CD4-positive, alpha-beta T cell treated with Interleukin-17A for 1 hour (primary cell): Measurements from ENCODE around the gene SORCS2.

Experiments
- DNase-seq: peaks from one replicate; pipeline ENCODE4 v3.0.0-alpha.2; 2020

Gene SORCS2

DNA sequence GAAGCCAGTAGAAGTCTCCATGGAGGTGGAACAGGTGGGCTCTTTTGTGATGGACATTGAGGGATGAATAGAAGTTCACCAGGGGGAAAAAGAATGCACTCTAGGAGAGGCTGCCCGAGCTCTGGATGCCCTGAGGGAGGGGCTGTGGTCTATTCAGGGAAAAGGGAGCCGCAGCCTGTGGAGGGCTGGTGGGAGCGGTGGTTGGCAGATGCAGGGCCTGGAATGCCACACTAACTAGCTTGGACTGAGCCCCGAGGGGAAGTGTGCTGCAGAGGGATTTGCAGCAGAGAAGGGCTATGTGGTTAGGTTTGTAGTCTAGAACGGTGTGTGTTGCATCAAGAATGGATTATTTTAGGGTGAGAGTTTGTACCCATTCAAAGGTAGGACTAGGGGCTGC, 271.9 kb downstream of the SORCS2 start:
- DNase-seq = no peak

DNA sequence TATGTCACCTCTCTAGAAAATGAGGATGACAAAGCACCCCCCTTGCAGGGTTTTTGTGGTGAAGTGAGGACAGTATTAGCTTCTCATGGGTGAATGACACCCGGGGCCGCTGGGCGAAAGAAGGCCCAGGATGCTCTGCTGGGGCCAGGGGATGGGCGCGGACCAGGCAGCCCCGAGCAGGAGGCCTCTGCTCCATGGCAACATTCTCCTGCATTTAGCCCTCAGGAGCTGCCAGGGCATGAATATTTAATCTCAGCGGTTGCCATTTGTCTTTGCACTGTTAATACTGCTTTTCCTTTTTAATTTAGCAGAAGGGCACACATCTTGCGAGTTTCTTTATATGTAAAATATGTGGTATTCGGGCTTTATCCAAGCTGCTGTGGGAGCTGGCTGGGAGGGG, 272.7 kb downstream of the SORCS2 start:
- DNase-seq = no peak

DNA sequence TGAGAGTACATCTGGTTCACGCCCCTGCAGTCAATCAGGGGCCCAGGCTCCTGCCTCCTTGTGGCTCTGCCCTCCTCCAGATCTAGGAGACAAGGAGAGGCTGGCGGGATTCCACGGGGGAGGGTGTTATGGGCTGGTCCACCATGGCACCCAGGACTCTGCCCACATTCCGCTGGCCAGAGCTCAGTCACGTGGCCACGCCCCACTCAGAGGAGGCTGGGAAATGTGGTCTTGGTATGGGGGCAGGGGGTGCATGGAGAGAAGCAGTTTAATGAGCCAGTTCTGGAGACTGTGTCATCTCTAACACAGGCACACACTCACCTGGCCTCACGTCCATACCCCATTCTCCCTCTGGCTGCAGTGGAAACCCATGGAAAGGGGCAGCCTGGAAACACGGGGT, 273.9 kb downstream of the SORCS2 start:
- no peak for DNase-seq

DNA sequence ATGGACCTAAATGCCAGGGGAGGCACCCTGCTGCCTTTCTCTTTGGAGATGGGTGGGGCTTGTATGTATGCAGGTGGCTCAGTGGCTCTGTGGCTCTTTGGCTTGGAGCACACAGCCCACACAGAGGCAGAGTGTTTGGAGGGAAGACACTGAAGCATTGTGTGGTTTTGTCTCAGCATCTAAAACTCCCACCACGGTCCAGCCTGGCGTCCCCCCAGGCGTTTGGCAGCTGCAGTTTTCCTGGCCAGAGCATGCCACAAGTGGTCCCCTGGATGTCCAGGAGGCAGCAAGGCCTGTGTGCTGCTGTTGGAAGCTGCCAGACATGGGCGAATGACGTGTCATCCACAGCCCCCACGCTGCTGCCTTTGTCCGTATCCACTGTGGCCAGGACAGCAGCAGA, 274.6 kb downstream of the SORCS2 start:
- no peak for DNase-seq

DNA sequence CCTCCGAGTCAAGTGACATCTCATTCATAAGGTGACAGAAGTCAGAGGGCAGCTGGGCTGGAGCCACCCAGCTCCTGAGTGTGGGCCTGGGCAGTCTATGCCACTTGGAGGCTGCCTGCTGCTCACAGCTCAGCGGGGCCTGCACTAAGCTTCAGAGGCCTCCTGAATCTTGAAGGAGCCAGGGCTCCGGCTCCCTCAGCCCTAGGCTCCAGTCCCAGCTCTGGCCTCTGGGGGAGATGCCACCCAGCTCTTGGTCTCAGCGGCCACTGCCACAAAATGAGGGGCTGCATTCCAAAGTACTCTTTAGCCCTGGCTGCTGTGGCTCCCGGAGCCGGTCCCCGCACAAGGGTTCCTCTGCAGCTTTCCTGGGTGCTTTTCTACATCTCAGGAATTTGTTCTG, 275.1 kb downstream of the SORCS2 start:
- no peak for DNase-seq

DNA sequence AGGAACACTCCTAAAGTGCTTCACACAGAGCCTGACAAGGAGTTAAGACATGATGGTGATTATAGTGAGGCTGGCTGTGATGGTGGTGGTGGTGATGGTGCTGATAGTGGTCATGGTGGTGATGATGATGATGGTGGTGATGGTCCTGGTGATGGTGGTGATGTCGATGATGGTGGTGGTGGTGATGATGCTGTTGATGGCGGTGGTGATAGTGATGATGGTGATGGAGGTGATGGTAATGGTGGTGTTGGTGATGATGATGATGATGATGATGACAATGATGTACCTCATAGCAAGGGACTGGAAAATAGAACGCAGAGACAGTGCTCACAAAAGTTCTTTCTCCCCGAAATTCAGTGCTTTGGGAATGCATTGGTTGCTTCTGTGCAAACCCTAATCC, 276.7 kb downstream of the SORCS2 start:
- DNase-seq = no peak

DNA sequence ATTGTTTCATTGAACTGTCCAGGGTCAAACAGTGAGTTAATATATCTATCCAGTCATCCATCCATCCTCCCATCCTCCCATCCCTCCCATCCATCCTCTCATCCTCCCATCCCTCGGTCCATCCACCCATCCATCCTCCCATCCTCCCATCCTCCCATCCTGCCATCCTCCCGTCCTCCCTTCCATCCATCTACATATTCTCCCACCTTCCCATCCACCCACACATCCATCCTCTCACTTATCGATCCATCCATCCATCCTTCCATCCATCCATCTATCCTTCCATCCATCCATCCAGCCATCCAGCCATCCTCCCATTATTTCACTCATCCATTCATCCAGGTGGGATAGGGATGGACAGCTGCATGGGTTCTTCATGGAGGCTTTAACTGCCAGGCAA, 277.8 kb downstream of the SORCS2 start:
- no peak for DNase-seq

DNA sequence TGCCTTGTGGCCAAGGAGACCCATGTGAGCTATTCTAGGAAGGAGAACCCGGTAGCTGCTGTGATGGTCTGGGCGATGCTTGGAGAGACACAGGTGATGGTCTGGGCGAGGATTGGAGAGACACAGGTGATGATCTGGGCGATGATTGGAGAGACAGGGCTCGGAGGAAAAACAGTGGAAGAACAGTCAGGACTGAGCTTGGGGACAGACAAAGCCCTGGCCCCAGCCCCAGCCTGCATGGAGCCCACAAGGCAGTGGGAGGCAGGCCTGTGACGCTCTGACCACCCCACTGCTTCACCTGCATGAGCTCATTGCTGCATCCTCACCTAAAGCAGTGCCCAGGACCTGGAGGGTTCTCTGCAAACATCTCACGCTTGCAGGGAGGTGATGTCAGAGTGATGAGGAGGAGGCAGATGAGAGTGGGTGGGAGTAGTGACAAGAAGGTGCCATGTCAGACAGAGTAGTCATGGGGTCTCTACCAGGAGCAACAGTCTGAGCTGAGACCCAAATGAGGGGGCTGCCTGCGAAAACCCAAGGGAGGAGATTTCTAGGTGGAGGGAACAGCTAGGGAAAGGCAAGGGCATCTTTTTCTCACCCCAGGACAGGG, 278.3 kb downstream of the SORCS2 start:
- no peak for DNase-seq

DNA sequence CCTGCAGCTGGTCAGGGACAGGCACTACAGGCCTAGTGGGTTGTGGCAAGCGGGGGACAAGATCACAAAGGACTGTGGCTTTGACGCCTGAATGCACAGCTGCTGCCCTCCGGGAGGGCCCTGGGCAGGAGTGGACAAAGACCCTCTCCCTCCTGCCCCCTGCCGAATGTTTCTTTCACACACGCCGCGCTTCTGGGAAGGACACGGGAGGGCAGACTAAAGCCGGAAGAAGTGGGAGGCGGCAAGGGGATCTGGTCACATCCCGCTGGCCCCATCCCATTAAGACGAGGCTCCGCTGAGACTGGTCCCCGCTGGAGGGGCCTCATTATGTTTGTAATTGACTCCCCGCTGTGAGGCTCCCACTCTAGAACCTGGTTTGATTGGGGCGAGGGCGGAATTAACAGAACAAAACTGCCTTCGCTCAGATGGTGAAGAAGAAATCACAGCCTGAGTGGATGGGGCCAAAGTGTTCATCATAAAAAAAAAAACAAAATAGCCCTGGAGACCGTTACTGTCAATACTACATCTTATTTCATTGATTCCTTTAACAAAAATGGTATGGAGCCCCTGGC, 280.2 kb downstream of the SORCS2 start:
- DNase-seq = no peak

DNA sequence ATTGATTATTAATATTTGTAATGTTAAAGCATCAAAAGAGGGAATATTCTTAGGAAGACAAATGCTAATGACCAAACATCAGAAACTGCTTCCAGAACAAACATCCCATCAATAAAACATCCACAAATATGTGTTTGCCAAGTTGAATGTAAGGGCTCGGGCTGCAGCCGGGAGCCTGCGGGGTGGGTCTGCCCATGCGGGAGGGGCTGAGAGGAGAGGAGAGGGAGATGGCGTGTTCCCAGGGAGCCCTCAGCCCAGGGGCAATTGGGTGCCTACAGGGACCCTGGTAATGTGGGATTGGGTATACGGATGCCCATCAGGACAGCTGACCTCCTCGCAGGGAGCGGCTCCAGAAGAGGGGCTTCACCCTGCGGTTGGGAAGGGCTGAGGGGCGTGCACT, 280.7 kb downstream of the SORCS2 start:
- no peak for DNase-seq

DNA sequence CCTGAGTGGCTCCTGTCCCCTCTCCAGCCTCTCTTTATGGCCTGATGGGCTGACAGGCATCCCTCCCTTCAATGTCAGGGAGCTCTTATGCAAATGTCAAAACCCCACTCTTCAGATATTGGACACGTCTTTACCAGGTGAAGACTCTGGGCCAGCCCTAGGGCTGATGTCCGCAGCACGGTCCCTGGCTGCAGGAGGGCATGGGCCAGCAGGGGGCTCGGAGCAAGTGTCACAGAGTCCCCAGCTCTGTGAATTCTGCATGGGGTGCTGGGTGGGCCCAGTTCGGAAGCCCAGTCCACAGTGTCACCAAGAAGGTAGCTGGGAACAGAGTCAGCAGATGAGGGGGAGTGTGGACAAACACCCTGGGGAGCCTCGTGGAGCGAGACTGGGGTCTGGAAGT, 282.0 kb downstream of the SORCS2 start:
- no peak for DNase-seq

DNA sequence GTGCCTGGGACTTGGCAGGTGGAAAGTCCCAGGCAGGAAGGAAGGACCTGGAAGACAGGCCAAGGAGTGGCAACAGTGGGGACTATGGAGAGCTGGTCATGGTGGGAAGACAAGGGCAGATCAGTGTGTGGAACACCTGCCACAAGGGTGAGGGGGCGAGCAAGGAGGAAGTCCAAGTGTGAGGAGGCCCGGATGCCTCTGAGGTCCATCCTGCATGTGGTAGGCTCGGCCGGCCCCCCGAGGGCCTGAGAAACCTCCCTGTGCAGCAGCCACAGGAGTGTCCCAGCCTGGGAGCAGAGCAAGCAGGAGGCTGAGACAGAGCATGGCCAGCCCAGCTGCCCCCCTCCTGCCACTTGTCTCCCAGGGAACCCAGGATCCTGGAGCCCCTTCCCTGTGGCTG, 282.9 kb downstream of the SORCS2 start:
- no peak for DNase-seq

DNA sequence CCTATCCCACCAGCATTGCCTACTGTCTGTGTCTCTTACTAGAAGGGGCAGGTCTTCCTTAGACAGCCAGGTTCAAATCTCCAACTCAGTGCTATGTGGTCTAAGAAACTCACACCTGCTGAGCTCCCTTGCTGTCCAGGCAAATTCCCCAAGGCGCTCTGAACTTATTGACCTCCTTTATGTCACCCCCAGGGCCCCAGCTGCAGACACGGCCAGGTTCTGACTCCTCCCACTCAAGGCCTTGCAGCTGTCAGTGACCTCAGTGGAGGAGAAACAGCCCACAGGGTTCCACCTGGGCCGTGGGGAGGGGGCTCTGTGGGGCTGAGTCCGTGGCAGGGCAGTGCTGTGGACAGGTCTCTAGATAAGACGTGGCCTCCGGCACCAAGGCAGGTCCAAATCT, 284.5 kb downstream of the SORCS2 start:
- DNase-seq = no peak

DNA sequence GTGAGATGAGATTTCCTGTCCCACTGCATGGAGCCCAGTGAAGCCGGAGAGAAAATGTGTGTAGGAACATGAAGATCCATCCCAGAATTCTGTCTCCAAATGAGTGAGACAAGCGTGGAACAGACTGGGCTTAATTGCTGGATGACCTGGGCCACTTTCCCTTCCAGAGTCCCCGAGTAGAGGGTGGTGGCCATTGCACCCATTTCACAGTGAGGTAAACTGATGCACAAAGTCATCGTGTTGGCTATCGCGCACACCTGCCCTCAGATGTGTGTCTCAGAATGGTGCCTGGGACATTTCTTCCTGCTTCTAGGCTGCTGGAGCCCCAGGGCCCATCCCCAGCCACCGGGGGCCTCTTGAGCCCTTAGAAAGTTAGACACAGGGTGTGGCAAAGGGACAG, 285.4 kb downstream of the SORCS2 start:
- DNase-seq = no peak

DNA sequence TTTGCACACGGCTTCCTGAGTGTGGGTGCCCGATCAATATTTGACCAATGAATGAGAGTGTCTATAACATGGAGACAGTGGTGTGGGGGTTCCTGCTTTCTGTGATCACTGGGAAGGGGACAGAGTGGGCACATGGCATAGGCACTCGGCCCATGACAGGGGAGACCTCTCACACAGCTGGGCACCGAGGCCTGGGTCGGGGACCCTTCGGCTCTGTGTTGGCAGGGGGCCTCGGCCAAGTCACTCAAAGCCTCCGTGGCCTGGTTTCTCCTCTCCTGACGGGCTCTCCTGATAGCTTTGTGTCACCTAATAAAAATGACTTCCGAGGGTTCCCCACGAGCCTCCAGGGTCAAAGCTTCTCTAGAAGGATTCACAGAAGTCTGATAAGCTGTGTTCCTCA, 286.3 kb downstream of the SORCS2 start:
- no peak for DNase-seq

DNA sequence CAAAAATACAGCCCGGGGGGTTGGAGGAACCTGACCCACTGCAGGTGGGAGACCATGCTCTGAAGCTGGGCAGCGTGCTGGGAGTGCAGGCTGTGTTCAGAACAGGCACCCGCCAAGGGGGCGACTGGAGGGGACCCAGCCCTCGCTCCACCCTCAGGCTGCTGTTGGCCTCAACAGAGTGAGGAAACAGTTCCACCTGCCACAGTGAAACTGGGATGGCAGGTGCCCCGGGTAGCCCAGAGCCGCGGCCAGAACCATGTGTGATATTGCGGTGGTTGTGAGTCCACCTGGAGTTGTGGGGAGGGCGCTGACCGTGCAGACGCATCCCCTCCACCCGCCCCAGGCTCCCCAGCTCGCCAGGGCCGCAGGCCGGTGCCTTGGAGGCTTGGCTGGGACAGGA, 288.1 kb downstream of the SORCS2 start:
- DNase-seq = no peak

DNA sequence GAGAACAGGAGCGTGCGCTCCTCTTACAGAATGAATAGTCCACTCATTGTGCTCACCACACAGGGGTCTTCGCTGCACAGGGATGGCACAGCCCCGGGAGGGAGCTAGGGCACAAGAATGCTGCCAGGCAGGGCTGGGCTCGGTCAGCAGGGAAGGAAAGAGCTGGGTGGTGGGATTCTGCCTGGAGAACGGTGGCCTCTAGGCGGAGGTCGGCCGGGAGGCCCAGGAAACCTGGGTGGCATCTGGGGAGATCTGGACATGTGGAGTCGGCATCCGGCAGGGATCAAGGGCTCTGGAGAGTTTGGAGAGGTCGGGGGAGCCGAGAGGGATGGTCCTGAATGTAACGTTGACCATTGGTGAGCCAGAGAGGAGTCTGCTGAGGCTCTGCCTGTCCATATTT, 288.9 kb downstream of the SORCS2 start:
- DNase-seq = no peak

DNA sequence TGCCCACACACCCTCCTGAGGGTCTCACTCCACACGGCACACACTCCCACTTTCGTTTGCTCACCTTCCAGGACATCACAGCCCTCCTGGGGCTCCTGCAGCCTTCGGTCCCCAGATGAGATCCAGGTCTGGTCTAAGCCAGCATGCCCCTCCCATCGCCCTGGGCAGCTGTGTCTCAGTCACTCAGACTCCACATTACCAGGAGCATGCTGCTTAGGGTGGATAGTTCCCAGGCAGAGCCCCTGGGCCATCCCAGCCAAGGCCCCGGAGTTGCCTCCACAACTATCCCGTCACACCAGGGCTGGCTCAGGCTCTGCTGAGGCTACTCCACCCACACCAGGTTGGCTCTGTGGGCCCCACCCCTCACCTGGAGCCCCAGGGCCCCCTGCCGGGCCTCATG, 292.8 kb downstream of the SORCS2 start:
- no peak for DNase-seq

DNA sequence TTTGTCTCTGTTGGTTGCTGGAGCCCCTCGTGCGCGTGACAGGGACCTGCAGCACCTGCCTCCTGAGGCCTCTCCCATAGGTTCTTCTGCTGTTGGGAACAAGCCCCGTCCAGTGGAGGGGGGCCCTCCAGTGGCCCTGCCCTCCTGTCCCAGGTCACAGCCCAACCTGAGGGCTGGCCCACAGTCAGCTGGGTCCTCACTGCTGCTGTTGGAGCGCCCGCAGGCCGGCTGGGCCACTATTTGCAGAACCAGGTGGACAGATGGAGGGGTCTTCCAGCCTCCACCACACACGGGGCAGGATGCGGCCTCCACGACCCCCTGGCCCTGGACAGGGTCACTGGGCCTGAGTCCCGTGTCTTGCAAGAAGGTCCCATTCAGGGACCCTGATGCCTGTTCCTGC, 293.8 kb downstream of the SORCS2 start:
- DNase-seq = no peak

DNA sequence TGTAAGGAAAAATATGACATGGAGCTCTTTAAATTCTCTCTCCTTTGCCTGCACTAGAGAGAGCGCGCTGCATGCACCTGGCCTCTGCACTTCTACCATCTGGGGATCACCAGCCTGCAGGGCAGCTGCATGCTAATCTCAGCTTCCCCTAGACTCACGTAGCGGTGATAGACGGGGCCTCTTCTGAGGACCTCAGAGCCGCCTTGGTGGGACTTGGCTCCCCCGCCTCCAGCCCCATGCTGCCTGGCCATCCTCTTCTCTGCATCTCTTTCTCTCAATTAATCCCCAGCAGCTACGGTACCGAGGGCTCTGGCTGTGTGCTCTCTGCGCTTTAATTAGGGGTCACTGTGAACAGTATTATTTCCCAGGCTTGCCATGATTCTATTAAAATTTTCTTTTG, 295.2 kb downstream of the SORCS2 start:
- no peak for DNase-seq

DNA sequence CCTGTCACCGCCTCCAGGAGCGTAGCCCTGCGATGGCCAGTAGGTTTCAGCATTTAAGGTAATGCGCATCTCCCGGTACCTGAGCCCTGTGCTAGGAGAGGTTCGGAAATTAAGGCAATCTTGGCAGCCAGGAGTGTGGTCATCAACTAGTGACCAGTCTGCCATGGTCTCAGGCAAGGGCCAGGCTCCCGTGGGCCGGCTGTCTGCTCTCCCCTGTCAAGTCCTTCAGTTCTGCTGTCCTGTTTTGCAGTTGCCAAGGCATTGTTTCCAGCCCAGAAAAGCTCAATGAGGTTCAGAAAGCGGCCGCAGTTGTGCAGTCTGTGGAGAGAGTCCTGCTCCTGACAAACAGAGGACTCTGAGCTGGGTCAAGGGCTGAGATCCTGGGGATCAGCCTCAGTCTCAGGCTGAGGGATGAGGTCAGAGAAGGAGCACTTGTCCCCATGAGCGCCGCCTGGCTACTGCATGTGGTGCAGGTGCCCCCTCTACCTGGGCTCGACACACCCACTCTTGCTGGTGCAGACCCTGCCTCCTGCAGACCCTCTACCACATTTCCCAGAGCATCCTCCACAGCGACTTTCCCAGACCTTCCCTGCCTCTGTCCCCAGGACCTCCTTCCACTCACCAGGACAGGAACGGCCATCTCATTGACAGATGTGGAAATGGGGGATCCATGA, 295.8 kb downstream of the SORCS2 start:
- DNase-seq = no peak

DNA sequence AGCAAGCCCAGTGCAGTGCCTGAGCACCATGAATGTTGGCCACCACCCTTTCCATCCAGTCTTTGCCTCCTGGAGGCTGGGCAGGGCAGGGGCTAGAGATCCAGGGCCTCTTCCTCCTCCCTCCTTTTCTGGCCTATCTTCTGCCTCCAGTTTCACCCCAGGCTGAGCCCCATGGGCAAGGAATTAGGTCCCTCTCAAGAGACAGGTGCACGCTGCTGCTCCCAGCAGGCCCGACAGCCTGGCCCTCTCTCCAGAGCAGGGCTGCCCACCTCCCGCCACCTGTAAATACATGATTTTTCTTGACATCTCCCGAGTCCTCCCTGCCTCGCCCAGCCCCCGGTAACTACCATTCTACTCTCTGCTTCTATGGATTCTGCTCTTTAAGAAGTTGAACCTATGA, 299.6 kb downstream of the SORCS2 start:
- no peak for DNase-seq

DNA sequence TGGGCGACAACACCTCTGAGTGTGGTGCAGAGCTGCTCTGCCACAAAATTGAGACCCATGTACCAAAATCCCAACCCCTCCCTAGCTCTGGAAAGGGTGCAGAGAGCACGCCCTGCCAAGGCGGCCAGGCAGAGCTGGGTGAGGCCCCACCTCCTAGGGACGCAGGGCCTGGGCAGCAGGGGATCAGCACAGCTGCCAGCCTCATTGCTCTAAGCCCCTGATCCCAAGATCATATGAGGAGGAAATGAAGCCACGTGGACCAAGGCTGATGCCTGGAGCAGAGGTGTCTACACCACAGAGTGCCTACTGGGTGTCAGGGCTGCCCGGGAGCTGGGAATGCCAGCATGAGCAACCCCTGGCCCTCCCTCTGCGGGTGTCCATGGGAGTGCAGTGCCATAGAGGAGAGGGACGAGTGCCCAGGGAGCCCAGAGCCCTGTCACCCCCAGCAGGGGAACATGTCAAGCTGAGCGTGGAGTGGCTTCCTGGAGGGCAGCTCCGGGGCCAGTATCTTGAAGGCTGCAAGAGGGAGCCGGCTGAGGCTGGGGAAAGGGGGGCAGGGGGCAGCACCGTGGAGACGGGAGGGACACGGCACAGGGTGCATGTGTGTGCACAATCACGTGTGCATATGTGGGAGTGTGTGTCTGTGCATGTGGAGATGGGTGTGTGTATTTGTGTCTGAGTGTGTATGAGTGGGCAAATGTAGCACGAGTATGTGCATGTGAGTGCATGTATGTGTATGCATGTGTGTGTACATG, 306.3 kb downstream of the SORCS2 start:
- no peak for DNase-seq

DNA sequence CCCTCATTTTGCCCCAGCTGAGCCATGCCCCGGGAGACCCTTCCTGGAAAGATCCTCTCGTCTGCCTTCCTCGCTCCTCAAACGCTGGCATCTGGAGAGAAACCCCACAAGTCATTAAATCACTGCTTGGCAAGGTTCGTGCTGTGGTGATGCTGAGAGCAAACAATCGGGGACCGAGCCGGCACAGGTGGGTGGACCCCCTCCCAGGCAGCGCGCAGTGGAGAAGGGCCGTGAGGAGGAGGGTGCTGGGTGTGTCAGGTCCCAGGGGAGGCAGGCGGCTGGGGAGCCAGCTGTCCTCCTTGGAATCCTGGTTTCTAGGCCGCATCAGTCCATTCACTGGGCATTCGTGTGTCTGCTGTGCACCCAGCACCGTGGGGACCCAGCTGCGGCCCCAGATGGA, 307.3 kb downstream of the SORCS2 start:
- no peak for DNase-seq
